ENCODE data around the gene HECW1.

Gene HECW1

DNA sequence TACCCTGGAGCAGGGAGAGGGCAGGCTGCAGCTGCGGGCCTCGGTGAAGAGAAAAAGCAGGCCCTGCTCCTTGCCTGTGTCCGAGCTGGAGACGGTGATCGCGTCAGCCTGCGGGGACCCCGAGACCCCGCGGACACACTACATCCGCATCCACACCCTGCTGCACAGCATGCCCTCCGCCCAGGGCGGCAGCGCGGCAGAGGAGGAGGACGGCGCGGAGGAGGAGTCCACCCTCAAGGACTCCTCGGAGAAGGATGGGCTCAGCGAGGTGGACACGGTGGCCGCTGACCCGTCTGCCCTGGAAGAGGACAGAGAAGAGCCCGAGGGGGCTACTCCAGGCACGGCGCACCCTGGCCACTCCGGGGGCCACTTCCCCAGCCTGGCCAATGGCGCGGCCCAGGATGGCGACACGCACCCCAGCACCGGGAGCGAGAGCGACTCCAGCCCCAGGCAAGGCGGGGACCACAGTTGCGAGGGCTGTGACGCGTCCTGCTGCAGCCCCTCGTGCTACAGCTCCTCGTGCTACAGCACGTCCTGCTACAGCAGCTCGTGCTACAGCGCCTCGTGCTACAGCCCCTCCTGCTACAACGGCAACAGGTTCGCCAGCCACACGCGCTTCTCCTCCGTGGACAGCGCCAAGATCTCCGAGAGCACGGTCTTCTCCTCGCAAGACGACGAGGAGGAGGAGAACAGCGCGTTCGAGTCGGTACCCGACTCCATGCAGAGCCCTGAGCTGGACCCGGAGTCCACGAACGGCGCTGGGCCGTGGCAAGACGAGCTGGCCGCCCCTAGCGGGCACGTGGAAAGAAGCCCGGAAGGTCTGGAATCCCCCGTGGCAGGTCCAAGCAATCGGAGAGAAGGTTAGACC is 332.5 kb downstream of the HECW1 start:
- WGBS, result 96% methylated on average over 69 of the region's 72 CpGs
- peak overlapping the region; percentile 56 for H2AK5ac ChIP-seq (ENCODE audit: low read length, severe bottlenecking)
- H2BK15ac ChIP-seq (ENCODE audit: low read depth, poor library complexity, severe bottlenecking), result no peak overlapping the region
- H4K91ac ChIP-seq (ENCODE audit: low read length), result peak overlapping the region; percentile 7
- no peak overlapping the region for H2AFZ ChIP-seq (ENCODE audit: low read depth, low read length)
- H2BK120ac ChIP-seq (ENCODE audit: low read depth, low read length), result no peak overlapping the region
- H3K4me2 ChIP-seq (ENCODE audit: low read length, poor library complexity, severe bottlenecking), result no peak overlapping the region
- H4K8ac ChIP-seq (ENCODE audit: low read length), result no peak overlapping the region
- H3K4me3 ChIP-seq (ENCODE audit: insufficient read depth in 1 of 2, low read depth in 1 of 2, low read length in 2 of 2), result no peak overlapping the region
- no peak overlapping the region for H3K27ac ChIP-seq (ENCODE audit: low read length, poor library complexity, severe bottlenecking)
- H3K9ac ChIP-seq (ENCODE audit: low read length), result no peak overlapping the region
- H3K4ac ChIP-seq (ENCODE audit: low read depth in 1 of 2, low read length in 2 of 2), result no peak overlapping the region
- H3K27me3 ChIP-seq (ENCODE audit: control insufficient read depth in 1 of 2, insufficient read depth in 1 of 2, low read length in 2 of 2), result peaks cover 0 to 5% of the 10 kb centered on the region in 2 experiments
- peaks cover 0 to 15% of the 10 kb centered on the region in 2 experiments for H3K36me3 ChIP-seq (ENCODE audit: control insufficient read depth in 1 of 2, insufficient read depth in 2 of 2, low read depth in 1 of 2, low read length in 2 of 2)
- H3K4me1 ChIP-seq (ENCODE audit: control insufficient read depth, insufficient read depth, low read depth, low read length), result peaks cover 5% of the 10 kb centered on the region
- no peak overlapping the region for H3K23ac ChIP-seq (ENCODE audit: low read length in 2 of 2)
- no peak for DNase-seq
- H2BK5ac ChIP-seq (ENCODE audit: low read depth, low read length, poor library complexity, severe bottlenecking), result no peak overlapping the region
- H3K79me1 ChIP-seq (replicated peaks; ENCODE audit: low read length, poor library complexity, severe bottlenecking), result no peaks in the 10 kb centered on the region
- H3K9me3 ChIP-seq (ENCODE audit: control insufficient read depth, low read length), result no peaks in the 10 kb centered on the region
- H2BK12ac ChIP-seq (ENCODE audit: low read length in 2 of 2), result no peak overlapping the region
- peak overlapping the region in 1 of 2 experiments; percentile 51 for H3K14ac ChIP-seq (ENCODE audit: low read length in 2 of 2)
- no peak overlapping the region for H3K18ac ChIP-seq (ENCODE audit: low read depth in 1 of 2, low read length in 2 of 2)

DNA sequence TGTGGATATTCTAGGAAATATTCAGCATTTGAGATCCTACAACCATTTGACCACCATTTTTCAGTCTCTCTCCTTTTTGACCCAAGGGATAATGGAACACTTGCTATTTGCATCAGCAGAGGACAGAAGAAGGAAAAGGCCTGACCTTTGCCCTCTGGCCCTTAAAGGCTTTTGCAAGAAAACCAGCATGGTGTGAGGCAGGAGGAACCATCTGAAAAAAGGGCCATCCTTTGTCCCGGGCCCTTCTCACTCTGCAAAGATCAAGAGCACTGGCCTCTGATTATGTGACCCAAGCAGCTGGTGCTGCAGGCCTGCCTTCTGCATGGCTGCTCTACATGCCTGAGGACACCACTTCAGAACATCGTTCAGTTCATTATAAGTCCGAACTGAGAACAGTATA is 337.1 kb downstream of the HECW1 start:
- Histone ChIP-seq H3K14ac (ENCODE audit: low read length in 2 of 2) (no peak overlapping the region), H3K18ac (ENCODE audit: low read depth in 1 of 2, low read length in 2 of 2) (no peak overlapping the region), H3K27me3 (ENCODE audit: control insufficient read depth in 1 of 2, insufficient read depth in 1 of 2, low read length in 2 of 2) (no peaks in the 10 kb centered on the region), H4K8ac (ENCODE audit: low read length) (no peak overlapping the region), H3K23ac (ENCODE audit: low read length in 2 of 2) (no peak overlapping the region), H3K9me3 (ENCODE audit: control insufficient read depth, low read length) (no peaks in the 10 kb centered on the region), H3K4me3 (ENCODE audit: insufficient read depth in 1 of 2, low read depth in 1 of 2, low read length in 2 of 2) (no peak overlapping the region), H2BK12ac (ENCODE audit: low read length in 2 of 2) (no peak overlapping the region), H3K4me2 (ENCODE audit: low read length, poor library complexity, severe bottlenecking) (no peak overlapping the region), H2AFZ (ENCODE audit: low read depth, low read length) (no peak overlapping the region), H3K79me1 (replicated peaks; ENCODE audit: low read length, poor library complexity, severe bottlenecking) (no peaks in the 10 kb centered on the region), H2BK15ac (ENCODE audit: low read depth, poor library complexity, severe bottlenecking) (no peak overlapping the region), H4K91ac (ENCODE audit: low read length) (no peak overlapping the region), H2BK120ac (ENCODE audit: low read depth, low read length) (no peak overlapping the region), H3K27ac (ENCODE audit: low read length, poor library complexity, severe bottlenecking) (no peak overlapping the region), H2AK5ac (ENCODE audit: low read length, severe bottlenecking) (no peak overlapping the region), H3K4ac (ENCODE audit: low read depth in 1 of 2, low read length in 2 of 2) (no peak overlapping the region), H2BK5ac (ENCODE audit: low read depth, low read length, poor library complexity, severe bottlenecking) (no peak overlapping the region), H3K9ac (ENCODE audit: low read length) (no peak overlapping the region), H3K36me3 (ENCODE audit: control insufficient read depth in 1 of 2, insufficient read depth in 2 of 2, low read depth in 1 of 2, low read length in 2 of 2) (peaks cover 0 to 10% of the 10 kb centered on the region in 2 experiments), H3K4me1 (ENCODE audit: control insufficient read depth, insufficient read depth, low read depth, low read length) (peaks cover 3% of the 10 kb centered on the region)
- WGBS, result 74% methylated on average over 1 of the region's 3 CpGs
- DNase-seq, result no peak

DNA sequence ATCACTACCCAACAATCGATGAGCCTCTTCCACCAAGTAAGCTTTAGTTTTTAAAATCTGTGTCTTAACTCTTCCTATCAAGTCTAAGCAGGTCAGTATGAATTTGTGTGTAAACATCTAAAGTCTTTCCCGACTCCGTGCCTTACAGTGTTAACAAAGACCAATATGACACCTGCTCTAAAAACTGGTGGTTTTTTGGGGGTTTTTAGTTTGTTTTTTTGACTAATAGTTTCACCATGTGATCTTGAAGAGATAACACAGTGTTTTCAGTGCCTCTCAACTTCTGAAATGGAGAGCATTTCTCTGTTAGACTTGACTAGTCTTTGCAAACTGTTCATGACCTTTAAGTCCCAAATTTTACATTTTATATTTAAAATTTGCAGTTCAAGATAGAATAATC is 338.4 kb downstream of the HECW1 start:
- no peak overlapping the region for H3K4me2 ChIP-seq (ENCODE audit: low read length, poor library complexity, severe bottlenecking)
- H3K9me3 ChIP-seq (ENCODE audit: control insufficient read depth, low read length), result no peaks in the 10 kb centered on the region
- no peak overlapping the region for H3K9ac ChIP-seq (ENCODE audit: low read length)
- H2BK5ac ChIP-seq (ENCODE audit: low read depth, low read length, poor library complexity, severe bottlenecking), result no peak overlapping the region
- H4K8ac ChIP-seq (ENCODE audit: low read length), result no peak overlapping the region
- H2AFZ ChIP-seq (ENCODE audit: low read depth, low read length), result no peak overlapping the region
- no peak overlapping the region for H2BK15ac ChIP-seq (ENCODE audit: low read depth, poor library complexity, severe bottlenecking)
- no peak overlapping the region for H3K27ac ChIP-seq (ENCODE audit: low read length, poor library complexity, severe bottlenecking)
- no peak for DNase-seq
- H3K36me3 ChIP-seq (ENCODE audit: control insufficient read depth in 1 of 2, insufficient read depth in 2 of 2, low read depth in 1 of 2, low read length in 2 of 2), result no peaks in the 10 kb centered on the region
- no peak overlapping the region for H2BK12ac ChIP-seq (ENCODE audit: low read length in 2 of 2)
- peaks cover 1% of the 10 kb centered on the region for H3K4me1 ChIP-seq (ENCODE audit: control insufficient read depth, insufficient read depth, low read depth, low read length)
- WGBS, result 100% methylated on average over 2 of the region's 3 CpGs
- H3K27me3 ChIP-seq (ENCODE audit: control insufficient read depth in 1 of 2, insufficient read depth in 1 of 2, low read length in 2 of 2), result no peaks in the 10 kb centered on the region
- no peak overlapping the region for H2BK120ac ChIP-seq (ENCODE audit: low read depth, low read length)
- H3K79me1 ChIP-seq (replicated peaks; ENCODE audit: low read length, poor library complexity, severe bottlenecking), result no peaks in the 10 kb centered on the region
- H3K14ac ChIP-seq (ENCODE audit: low read length in 2 of 2), result no peak overlapping the region
- H3K4ac ChIP-seq (ENCODE audit: low read depth in 1 of 2, low read length in 2 of 2), result no peak overlapping the region
- H4K91ac ChIP-seq (ENCODE audit: low read length), result no peak overlapping the region
- H2AK5ac ChIP-seq (ENCODE audit: low read length, severe bottlenecking), result no peak overlapping the region
- no peak overlapping the region for H3K18ac ChIP-seq (ENCODE audit: low read depth in 1 of 2, low read length in 2 of 2)
- no peak overlapping the region for H3K23ac ChIP-seq (ENCODE audit: low read length in 2 of 2)
- no peak overlapping the region for H3K4me3 ChIP-seq (ENCODE audit: insufficient read depth in 1 of 2, low read depth in 1 of 2, low read length in 2 of 2)

DNA sequence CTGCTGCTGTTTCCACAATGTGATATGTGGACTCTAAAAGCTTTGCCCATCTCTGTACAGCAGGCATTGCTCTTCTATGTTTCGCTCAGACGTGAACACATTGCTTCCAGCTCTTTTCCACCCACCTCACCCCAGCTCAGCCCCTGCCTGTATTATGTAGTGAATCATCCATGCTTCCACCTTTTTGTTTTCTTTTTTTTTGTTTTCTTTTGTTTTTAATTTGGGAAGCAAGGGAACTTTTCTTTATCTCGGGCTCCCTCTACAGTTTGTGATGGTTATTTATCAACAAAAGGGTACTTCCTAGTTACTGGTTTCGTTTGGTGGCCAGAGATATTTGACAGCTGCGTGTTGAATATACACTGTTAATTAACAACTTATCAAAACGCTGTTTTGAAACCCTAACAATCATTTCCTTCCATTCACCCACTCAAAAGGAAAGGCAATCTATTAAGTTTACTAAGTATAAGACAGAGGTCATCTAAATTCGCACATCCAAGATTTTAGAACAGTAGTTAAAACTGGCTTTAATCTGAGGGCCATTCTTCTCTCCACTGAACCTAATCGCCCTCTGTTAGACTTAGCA is 342.6 kb downstream of the HECW1 start:
- H4K91ac ChIP-seq (ENCODE audit: low read length), result no peak overlapping the region
- no peaks in the 10 kb centered on the region for H3K27me3 ChIP-seq (ENCODE audit: control insufficient read depth in 1 of 2, insufficient read depth in 1 of 2, low read length in 2 of 2)
- no peaks in the 10 kb centered on the region for H3K79me1 ChIP-seq (replicated peaks; ENCODE audit: low read length, poor library complexity, severe bottlenecking)

More for the DNA sequence above, 342.6 kb downstream of the HECW1 start:
- no peak overlapping the region for H3K14ac ChIP-seq (ENCODE audit: low read length in 2 of 2)
- no peak overlapping the region for H4K8ac ChIP-seq (ENCODE audit: low read length)
- peak overlapping the region; percentile 53 for H3K4me2 ChIP-seq (ENCODE audit: low read length, poor library complexity, severe bottlenecking)
- no peak overlapping the region for H2AK5ac ChIP-seq (ENCODE audit: low read length, severe bottlenecking)
- H3K9ac ChIP-seq (ENCODE audit: low read length), result peak overlapping the region; percentile 56
- no peak overlapping the region for H2BK5ac ChIP-seq (ENCODE audit: low read depth, low read length, poor library complexity, severe bottlenecking)
- no peak overlapping the region for H3K23ac ChIP-seq (ENCODE audit: low read length in 2 of 2)
- DNase-seq, result peak; percentile 56
- H3K4me1 ChIP-seq (ENCODE audit: control insufficient read depth, insufficient read depth, low read depth, low read length), result peaks cover 3% of the 10 kb centered on the region
- no peaks in the 10 kb centered on the region for H3K36me3 ChIP-seq (ENCODE audit: control insufficient read depth in 1 of 2, insufficient read depth in 2 of 2, low read depth in 1 of 2, low read length in 2 of 2)
- no peak overlapping the region for H2AFZ ChIP-seq (ENCODE audit: low read depth, low read length)
- no peak overlapping the region for H2BK15ac ChIP-seq (ENCODE audit: low read depth, poor library complexity, severe bottlenecking)
- peak overlapping the region in 1 of 2 experiments; percentile 44 for H3K4ac ChIP-seq (ENCODE audit: low read depth in 1 of 2, low read length in 2 of 2)
- H2BK120ac ChIP-seq (ENCODE audit: low read depth, low read length), result no peak overlapping the region
- 46% methylated on average over 5 of the region's 8 CpGs for WGBS
- H3K4me3 ChIP-seq (ENCODE audit: insufficient read depth in 1 of 2, low read depth in 1 of 2, low read length in 2 of 2), result peak overlapping the region in 1 of 2 experiments; percentile 15
- H3K27ac ChIP-seq (ENCODE audit: low read length, poor library complexity, severe bottlenecking), result no peak overlapping the region
- H2BK12ac ChIP-seq (ENCODE audit: low read length in 2 of 2), result peak overlapping the region in 1 of 2 experiments; percentile 47
- no peaks in the 10 kb centered on the region for H3K9me3 ChIP-seq (ENCODE audit: control insufficient read depth, low read length)
- H3K18ac ChIP-seq (ENCODE audit: low read depth in 1 of 2, low read length in 2 of 2), result no peak overlapping the region
